ENCODE measurements around the gene RPIA. TPM values are rescaled to one million over a fixed set of nuclear protein-coding genes. Genes with fewer than 3 reads are reported as not detected.

Gene RPIA
- total and polyA plus RNA-seq, 2 of the 13 experiments (the other 11 are each of a cell fraction or from before 2014, with no cell fraction given) = 13.3 to 23.9 TPM

GRCh38 chr2:88669482-88670214, 21.8 kb upstream of the RPIA start (continued):
- TF ChIP-seq KLF16 (CRISPR knock-in tag; IDR thresholded peaks at IDR 0.05) (no peak), FOXA3 (CRISPR knock-in tag; IDR thresholded peaks at IDR 0.05) (0 out of 2 replicates have a peak, but pooled peaks have one; percentile 41), RAD21 (CRISPR knock-in tag; IDR thresholded peaks at IDR 0.05) (peak; percentile 59; the same call in 1 of the 2 replicates), PAWR (CRISPR knock-in tag; IDR thresholded peaks at IDR 0.05; ENCODE audit: borderline replicate concordance) (no peak), RFX5 (IDR thresholded peaks at IDR 0.05; ENCODE audit: low read depth, low read length) (no peak), STAG1 (CRISPR knock-in tag; IDR thresholded peaks at IDR 0.05) (peak; percentile 78), ZNF879 (CRISPR knock-in tag; IDR thresholded peaks at IDR 0.05) (no peak), CTCF (CRISPR knock-in tag; IDR thresholded peaks at IDR 0.05) (peak; percentile 80), ELK4 (CRISPR knock-in tag; IDR thresholded peaks at IDR 0.05; ENCODE audit: borderline replicate concordance) (no peak), MTA3 (CRISPR knock-in tag; IDR thresholded peaks at IDR 0.05) (no peak), ZC3H13 (CRISPR knock-in tag; IDR thresholded peaks at IDR 0.05) (no peak)

Measured in HepG2 (cell line).